Prostate gland (tissue), 2 donors: ENCODE data around the gene MPZL1.

Source experiments
- POLR2A ChIP-seq: fragments of 450-650 bp; IDR thresholded peaks from one replicate; pipeline ENCODE4 v1.6.1; 2016; ENCODE audit warnings: antibody characterized with exemption, mild to moderate bottlenecking
- POLR2AphosphoS5 ChIP-seq: sonication (generic); formaldehyde crosslinking; IDR thresholded peaks from one replicate; pipeline ENCODE4 v1.6.1; 2017; ENCODE audit warnings: antibody characterized with exemption
- TF ChIP-seq, protein P1 (sequence below), 4 experiments: fragments of 200-600 bp in 2 of 4; fragments of 450-650 bp in 2 of 4; sonication (generic) in 2 of 4; IDR thresholded peaks; 1 replicate in 3 of 4; 2 replicates in 1 of 4; pipeline ENCODE4 v1.5.1; 2016 to 2019; ENCODE audit warnings: antibody characterized with exemption in 4 of 4, mild to moderate bottlenecking in 2 of 4, moderate library complexity in 2 of 4

DNA sequence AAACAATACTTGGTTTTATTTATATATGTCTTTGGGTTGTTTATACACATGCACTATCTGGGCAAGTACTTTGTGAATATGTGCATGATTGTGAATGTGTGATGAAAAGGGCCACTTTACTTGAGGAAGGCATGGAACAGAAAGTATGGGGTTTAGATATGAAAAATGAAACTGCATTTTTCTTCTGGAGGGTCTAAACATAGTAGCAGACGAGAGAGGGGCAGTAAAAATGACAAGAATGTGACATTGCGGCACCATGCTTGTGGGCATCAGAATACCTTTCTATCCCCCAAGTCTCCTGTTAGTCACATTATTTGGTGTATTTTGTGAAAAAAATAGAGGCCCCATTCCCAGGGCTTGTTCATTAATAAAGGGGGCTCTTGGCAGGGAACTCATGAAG is 15.4 kb upstream of the MPZL1 start:
- TF ChIP-seq POLR2AphosphoS5 (no peak), POLR2A (no peak)
- TF ChIP-seq, protein P1, sequence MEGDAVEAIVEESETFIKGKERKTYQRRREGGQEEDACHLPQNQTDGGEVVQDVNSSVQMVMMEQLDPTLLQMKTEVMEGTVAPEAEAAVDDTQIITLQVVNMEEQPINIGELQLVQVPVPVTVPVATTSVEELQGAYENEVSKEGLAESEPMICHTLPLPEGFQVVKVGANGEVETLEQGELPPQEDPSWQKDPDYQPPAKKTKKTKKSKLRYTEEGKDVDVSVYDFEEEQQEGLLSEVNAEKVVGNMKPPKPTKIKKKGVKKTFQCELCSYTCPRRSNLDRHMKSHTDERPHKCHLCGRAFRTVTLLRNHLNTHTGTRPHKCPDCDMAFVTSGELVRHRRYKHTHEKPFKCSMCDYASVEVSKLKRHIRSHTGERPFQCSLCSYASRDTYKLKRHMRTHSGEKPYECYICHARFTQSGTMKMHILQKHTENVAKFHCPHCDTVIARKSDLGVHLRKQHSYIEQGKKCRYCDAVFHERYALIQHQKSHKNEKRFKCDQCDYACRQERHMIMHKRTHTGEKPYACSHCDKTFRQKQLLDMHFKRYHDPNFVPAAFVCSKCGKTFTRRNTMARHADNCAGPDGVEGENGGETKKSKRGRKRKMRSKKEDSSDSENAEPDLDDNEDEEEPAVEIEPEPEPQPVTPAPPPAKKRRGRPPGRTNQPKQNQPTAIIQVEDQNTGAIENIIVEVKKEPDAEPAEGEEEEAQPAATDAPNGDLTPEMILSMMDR (IDR thresholded peaks at IDR 0.05), result no peak
